Dermis microvascular lymphatic vessel endothelial cell (primary cell): Measurements from ENCODE around the gene FYN. TPM values are rescaled to one million over a fixed set of nuclear protein-coding genes. Genes with fewer than 3 reads are reported as not detected.

Experiments
- DNase-seq, 2 donors: peaks; one replicate each; pipeline versions ENCODE4 v3.0.0 to v3.0.0-alpha.2; 2010; ENCODE audit warnings: low read depth in 2 of 2
- total RNA-seq: library from RNA; depleted of rRNA; stranded (reverse); fragments of >200 nt; gene quantifications from 2 replicates; pipeline ENCODE4 v1.2.1, GENCODE V29; 2014

Gene FYN
- total RNA-seq, 1 donor from 2014 or later, result 77.5 TPM

DNA sequence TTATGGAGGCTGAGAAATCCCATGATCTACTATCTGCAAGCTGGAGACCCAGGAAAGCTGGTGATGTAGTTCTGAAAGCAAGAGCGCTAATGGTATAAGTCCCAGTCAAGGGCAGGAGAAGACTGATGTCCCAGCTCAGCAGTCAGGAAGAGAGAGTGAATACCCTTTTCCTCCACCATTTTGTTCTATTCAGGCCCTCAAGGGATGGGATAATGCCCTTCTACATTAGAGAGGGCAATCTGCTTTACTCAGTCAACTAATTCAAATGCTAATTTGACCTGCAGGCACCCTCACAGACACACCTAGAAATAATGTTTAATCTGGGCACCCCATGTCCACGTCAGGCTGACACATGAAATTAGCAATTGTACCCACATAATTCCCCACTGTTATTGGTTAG lies 10.8 kb upstream of the FYN start:
- no peak for DNase-seq

DNA sequence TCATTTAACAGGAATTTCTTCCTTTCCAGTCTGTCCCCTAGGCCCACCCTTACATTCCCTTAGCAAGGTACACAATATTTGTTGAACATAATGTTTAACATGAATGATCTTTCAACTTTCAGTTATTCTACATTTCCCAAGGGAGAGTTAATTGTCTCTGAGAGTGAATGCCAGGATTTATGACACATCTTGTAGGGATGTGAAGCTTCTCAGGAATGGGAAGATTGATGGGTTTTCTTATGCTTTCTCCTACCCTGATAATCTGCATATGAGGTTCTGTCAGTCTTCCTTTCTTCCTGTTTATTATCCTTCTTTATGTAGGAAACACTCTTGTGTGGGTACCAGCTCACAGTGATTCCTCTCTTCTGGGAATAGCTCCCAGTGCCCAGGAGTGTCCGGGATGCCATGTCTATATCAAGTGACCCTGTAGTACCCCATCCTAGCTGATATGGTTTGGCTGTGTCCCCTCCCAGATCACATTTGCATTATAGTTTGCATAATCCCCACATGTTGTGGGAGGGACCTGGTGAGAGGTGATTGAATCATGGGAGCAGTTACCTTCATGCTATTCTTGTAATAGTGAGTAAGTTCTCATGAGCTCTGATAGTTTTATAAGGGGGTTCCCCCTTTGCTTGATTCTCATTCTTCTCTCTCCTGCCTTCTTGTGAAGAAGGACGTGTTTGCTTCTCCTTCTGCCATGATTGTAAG lies 7.1 kb upstream of the FYN start:
- peak in 1 of 2 donors; percentile 5 for DNase-seq

DNA sequence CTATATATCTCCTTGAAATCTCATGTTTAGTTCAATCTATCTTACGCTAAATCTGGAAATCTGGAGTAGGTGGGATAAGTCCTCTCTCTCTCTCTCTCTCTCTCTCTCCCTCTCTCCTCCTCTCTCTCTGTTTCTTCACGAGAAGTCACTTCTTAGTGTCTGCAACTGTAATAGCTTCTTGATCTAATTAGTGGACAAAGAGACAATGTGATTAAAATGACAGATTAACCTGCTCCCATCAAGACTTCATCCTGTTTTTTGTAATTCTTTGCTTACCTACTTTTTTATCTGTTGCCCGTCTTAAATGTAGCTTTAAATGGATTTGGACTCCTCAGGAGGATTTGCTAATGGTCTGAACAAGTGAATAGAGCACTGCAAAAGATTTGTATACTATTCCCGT lies 2.5 kb upstream of the FYN start:
- DNase-seq, result no peak

DNA sequence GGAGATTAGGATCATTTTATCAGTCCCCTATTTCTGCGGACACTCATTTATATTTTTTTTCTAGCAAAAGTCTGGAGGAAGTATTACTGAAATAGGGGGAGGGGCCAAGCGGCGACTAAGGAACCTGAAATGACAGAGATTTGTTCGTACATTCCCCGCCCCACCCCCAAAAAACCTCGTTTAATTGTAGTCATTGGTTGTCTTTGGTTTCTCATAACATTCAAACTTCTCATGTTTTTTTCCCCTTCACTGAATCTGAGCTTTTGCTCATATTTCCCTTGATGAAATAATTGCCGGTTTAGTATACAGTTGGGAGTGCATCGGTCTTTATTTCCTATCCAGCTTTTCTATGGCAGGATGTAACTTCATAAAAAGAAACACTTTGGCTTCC lies 768 bp upstream of the FYN start:
- DNase-seq, result peak; percentile 18 to 79

DNA sequence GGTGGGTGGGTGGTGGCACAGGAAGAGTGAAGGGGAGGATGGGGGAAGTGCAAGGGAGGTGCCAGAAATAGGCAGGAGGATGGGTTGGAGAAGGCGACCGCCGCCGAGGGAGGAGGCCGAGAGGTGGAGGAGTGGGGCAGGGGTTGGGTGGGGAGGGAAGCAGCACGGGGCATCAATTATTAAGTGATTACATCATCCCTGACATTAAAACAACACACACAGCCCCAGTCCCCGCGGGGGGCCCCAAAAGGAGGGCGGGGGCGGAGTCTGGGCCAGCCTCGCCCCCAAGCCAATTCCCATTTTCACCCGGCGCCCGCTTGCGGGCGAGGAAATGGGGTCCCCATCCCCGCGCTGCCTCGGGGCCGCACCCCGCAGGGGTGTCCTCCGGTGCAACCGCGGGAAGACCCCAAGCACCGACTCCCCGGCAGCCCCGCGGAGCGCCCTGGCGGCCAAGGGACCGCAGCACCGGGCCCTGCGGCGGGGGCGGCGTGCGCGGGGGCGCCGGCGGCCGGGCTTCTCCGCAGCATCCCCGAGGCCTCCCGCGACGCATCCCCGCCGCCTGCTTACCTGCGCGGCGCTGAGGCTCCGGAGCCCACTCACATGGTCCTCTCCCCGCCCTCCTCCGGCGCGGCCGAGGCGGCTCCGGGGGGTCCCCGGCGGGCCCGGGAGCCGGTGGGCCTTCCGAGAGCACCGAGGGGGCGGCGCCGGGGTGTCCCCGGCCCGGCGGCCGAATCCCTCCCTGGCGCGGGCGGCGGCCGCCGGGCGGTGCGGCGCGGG lies 663 bp downstream of the FYN start:
- DNase-seq, result peak in 1 of 2 donors; percentile 37

DNA sequence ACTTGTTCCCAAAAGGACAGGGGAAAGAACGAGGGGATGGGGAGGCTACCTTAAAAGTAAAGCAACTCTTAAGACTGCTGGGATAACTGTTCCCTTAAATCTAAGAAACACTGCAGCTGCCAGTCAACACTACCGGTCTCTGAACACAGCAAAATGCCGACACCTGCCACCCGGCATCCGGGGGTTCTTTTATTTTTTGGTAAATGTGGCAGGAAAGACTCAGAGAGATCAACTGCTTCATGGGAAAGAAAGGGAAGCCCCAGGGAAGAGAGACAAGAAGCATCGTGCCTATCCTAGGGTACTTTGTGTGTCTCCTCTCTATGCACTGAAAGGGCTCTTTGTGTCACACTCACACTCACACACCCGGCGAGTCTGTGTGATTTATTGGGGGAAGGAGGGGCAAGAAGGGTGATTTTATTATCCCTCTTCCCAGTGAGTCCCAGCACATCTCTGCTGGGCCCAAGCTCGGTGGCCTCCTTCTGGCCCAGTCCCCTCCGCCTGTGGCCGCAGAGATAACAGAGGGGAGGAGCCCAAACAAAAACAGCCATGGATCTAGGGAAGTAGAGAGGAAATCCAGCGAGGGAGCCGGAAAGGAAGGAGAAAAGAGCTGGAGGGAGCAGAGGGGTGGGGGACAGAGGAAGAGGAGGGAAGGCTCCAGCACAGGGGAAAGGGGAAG lies 1.4 kb downstream of the FYN start:
- peak in 1 of 2 donors; percentile 45 for DNase-seq

DNA sequence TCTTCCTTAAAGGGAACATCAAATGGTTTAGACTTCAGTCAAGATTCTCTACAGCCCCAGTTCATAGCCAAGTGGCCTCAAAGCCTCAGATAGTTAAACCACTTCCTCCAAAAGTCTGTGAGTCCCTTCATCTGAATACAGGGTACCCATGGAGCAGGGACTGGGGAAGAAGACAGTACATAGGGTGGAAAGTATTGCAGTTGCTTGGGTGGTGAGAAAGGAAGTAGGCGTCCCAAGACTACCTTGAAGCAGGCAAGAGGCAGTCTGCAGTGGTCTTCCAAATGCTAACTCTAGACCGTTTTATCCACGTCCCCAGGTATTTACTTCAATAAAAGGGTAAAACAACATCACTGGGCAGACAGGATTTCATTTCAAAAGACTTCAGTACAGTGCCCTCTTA lies 2.0 kb downstream of the FYN start:
- peak in 1 of 2 donors; percentile 8 for DNase-seq

DNA sequence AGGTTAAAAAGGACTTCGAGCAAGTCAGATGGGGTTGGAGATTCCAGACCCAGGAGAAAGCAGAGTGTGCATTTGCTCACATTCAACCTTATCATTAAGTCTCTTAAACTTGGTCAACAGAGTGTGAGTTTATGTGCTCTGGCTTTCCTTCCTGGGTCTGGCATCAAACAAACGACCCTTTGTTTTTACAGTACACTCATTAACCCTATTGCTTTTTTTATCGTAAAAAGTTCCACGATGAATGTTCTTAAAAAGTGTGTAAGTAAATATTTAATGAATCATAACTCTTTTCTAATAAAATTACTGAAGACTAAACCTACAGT lies 2.5 kb downstream of the FYN start:
- DNase-seq, result peak in 1 of 2 donors; percentile 6

DNA sequence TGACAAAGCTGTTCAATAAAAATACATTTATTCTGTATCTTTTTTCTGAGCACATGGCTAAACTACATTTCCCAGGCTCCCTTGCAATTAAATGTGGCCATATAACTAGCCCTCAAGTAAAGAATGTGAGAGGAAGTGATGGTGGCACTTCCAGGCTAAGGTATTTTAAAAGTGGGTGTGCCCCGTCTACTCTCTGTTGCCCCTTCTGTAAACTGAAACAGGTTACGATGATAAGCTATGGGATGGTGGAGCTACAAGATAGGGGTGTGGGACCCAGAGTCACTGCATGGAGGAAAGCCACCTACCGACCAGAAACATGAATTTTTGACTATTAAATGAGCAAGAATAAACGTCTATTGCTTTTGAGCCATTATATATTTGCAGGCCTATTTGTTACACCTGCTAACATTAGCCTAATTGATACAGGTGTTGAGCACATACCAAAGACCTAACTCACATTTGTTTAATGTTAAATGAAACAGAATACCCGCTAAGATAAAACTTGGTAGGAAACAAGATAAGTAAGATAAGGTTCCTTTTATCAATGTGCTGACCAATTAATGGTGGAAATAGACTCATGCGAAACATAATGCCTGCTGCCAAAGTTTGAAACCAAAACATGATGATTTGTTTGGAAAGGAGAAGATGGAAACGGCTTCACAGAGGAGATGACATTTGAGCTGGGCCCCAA lies 3.1 kb downstream of the FYN start:
- peak in 1 of 2 donors; percentile 5 for DNase-seq

DNA sequence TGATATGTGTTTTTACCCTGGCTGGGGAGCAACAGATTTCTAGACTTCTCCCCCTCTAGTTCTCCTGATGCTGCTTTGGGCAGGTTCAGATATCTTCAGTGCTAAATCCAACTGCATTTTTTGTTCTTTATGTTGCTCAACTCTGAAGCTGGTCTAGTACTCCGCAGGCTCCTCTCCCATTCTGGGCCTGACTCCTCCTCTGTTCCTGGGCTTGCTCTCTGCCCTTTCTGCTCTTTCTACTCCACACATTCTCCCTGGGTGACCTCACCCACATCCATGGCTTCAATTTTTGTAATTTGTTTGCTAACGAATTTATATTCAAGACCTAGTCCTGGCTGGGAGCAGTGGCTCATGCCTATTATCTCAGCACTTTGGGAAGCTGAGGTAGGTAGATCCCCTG lies 6.4 kb downstream of the FYN start:
- no peak for DNase-seq

DNA sequence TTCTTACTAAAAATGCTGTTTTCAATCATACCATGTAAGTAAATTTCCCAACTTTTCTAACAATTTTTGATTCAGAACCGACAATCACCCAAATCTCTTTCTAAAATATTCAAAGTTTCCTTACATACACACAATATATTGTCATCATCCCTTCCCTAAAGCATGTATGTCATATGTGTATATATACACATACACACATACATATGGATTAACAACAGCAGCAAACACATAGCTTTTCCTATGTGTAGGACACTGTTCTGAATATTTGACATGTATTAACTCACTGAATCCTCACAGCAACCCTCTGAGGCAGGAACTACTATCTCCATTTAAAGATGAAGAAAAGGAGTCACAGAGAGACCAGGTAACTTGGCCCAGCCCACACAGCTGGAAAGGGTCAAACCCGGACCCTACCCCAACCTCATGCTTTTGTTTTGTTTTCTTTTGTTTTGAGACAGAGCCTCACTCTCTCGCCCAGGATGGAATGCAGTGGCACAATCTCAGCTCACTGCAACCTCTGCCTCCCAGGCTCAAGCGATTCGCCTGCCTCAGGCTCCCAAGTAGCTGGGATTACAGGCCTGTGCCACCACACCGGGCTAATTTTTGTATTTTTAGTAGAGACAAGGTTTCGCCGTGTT lies 7.2 kb downstream of the FYN start:
- DNase-seq, result no peak

DNA sequence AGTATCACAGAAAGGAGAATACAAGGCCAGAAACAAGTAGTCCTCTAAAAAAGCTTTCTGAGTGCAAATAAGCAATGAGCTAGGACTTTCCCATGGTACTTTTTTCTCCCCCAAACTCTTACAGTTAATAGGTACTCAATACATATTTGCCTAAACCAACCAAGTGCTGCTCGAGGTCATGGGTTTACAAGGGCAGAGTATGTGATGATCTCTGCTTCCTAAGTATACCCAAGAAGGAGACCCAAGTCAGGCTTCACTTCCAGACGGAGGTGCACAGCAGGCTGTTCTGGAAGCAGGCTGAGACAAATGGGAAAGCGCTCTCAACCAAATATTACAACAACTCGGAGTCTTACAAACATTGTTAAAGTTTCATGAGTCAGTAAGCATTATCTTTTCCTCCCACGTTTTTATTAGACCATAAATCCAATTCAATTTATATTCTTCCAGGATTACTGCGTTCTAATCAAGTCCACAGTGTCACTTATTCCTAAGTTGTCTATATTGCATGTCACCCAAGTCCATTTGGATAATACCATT lies 8.1 kb downstream of the FYN start:
- no peak for DNase-seq

DNA sequence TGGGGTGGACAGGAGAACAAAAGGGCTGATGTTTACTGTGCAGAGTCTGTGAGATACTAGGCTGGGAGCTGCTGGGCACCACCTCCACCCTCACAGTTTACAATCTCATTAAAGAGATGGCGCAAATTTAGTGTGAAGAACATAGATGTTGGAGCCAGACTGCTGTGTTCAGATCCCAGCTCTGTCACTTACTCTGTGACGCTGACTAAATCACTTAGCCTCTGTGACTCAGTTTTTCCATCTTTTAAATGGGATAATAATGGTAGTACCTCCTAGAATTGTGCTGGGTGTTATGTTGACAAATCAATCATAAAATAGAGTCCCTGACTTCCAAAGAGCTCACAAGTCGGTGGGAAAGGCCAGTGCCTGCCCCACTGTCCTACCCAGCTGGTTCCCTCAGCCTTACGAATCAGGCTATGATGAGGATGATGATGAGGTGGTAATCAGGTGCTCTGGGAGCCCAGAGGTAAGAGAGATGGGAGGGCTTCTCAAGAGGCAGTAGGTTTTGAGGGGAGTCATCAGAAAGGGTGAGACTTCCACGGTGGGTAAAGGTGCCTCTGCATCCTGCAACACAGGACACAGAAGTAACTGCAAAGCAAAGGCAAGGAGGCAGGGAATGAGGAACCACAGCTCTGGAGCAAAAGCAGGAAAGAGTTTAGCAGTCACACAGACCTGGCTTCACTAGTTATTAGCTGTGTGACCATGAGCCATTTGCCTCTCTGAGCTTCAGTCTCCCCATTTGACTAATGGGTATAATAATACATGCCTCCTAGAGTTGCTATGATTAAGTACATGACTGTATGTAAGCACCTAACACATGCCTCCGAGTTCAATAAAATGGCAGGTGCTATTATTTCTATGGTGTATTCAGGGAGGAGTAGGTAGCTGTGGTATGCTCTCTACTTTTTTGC lies 8.9 kb downstream of the FYN start:
- no peak for DNase-seq

DNA sequence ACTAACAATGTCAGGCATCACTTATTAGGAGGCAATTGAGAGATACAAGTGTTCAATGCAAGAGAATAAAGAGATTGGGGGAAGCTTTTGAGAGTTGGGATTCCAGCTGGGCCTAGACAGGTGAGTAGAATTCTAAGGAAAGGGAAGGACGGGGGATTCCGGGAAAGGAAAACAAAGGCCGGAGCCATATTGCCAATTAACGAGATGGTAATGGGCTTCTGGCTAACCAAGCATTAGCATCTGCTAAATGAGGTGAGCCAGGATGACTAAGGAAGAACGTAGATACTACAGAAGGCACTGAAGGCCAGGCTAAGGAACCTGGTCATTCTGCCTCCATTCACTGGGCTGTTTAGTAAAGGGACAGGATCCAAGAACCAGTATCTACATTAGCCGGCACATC lies 10.5 kb downstream of the FYN start:
- no peak for DNase-seq

DNA sequence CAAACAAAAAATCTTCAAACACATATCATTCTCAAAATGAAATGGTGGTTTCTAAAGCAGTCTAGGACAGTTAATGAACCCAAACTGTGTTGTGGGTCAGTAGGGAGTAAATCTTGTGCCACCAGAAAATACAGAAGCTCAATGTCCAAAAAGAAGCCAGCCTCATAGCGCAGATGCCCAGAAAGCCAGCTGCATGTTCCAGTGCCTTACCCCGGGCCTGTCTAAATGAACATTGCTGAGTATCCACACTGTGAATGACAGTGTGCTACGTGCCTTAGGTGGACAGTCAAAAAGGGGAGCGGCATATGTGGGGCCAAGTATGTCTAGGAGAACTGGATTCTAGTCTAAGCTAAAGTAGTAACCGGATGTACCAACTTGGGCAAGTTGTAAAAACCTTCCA lies 10.9 kb downstream of the FYN start:
- DNase-seq, result no peak

DNA sequence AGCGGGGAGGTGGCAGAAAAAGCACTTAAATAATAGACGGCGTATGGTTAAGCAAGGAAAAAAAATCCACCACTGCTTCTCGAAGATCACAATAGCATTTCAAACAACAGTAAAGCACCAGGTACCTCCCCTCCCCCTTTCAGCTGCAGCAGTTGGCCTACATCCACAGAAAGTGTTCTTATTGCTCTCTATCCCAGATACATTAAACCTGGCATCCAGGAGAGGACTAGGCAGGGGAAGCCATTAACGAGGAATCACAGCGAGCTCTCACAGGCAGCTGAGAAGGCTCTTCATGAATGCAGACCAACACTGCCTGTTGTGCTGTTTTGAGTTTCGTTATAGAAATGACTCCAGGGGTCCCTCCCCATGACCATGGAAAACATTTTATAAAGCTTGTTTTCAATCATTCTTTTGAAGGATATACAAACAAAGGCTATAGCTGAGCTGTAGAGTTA lies 11.8 kb downstream of the FYN start:
- DNase-seq, result no peak

DNA sequence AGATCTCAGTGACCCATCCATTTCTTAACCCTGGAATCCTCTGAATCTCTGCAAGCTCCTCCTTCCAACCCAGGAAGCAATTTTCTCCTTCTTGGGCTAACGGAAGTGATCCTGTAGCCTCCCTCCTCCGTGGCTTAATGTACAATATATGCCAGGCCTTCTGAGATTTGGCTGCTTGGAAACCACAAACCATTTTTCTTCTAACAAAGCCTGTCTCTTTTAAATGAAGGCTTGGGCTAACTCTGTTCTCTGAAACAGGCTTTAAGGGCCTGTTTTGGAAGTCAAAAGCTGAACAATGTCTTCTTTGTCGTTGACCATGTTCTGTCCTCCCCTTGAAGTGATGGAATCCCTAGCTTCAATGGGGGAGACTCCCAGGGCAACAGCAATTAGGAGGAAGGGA lies 14.9 kb downstream of the FYN start:
- DNase-seq, result no peak

DNA sequence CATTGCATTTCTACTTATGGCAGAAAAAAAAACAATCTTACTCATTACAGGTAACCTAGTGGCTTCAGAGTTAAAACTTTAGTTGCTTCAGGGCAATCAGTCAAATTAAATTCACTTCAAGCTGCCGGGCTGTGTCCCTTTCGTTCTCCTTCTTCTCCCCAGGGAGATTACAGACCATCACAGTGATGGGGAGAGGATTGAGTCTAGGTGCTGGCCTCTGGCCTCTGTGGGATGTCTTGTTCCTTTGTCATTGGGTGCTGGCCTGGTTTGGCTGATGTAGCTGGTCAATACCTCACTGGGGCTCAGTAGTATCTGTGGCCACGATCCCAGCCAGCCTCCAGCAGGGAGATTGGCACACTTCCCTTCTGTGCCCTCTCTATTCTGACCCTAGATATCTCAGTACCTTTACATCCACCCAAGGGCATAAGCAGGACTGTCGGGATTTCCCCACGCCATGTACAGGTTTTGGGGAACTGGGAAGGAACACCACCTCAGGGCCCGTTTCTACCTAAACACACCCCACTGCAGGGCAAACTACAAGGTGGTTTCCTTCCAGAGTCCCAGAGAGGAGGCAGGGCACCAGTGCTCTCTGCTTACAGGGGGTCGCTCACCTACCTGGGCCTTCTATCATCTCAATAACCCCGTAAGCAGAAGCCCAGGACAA lies 15.4 kb downstream of the FYN start:
- DNase-seq, result no peak

DNA sequence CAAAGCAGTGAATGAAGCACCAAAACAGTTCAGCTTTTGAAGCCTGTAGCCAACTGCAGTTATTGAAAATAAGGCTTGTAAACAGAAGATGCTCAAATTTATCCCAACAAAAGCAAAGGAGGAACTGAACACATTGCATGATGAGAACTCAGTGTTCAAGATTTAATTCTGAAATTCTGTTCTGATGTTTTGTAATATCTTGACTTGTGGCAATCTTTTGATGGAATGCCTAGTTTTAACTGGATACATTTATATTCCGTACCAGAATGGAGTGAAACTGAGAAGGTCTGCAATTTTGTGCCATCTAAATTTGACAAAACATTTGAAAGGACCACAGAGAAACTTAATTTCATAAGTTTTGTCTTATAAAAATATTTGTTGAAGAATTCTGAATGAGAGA lies 17.5 kb downstream of the FYN start:
- no peak for DNase-seq

DNA sequence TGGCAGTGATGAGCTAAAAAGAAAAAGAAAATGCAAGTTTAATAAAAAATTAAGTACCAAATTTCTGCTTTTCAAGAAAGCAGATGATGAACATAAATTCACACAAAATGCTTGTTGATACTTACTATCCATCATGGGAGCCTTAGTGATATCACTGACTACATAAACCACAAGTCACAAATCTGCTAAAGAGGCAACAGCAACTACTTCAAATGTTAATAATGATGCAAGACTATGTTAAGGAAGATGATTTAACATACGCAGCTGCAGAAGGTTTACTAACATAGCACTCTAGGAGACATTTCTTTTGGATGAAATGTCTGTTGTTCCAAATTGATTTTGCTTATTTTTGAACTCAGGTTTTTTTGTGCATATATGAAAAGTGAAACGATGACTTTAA lies 18.6 kb downstream of the FYN start:
- no peak for DNase-seq
